ENCODE data around the gene RARS2. TPM values are rescaled to one million over a fixed set of nuclear protein-coding genes. Genes with fewer than 3 reads are reported as not detected.

RARS2 gene
- total and polyA plus RNA-seq, 2 experiments from 2014 or later = 31.8 to 38.5 TPM

DNA sequence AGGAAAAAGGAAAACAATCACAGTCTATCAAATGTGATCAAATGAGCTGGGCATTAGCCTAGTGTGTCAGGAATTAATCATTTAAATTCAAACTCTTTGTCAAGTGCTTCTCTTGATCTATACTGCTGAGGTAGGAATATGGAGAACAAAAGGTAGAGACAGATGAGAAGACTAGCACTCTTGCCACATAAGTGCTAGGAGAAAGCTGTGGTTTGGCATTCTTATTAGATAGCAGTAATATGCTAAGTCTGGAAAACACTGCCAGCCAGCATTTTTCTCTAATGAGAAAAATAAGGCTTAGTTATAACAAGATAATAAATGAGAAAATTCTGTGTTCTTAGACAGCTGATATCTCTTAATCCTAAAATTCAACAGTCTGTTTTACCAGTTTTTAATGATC is 39.1 kb upstream of the RARS2 start (continued):
- no peak for TF ChIP-seq CREB1 (CRISPR knock-in tag; IDR thresholded peaks at IDR 0.05; ENCODE audit: low read depth)
- no peak for TF ChIP-seq NANOG (IDR thresholded peaks at IDR 0.05; ENCODE audit: borderline replicate concordance)
- TF ChIP-seq ZNF114 (CRISPR knock-in tag; IDR thresholded peaks at IDR 0.05) = no peak
- TF ChIP-seq JUNB (IDR thresholded peaks at IDR 0.05; ENCODE audit: unreplicated experiment) = no peak
- no peak for TF ChIP-seq ZNF331 (CRISPR knock-in tag; IDR thresholded peaks at IDR 0.05; ENCODE audit: low read depth)
- no peak for TF ChIP-seq STAT1 (IDR thresholded peaks at IDR 0.05; ENCODE audit: unreplicated experiment)
- no peak for TF ChIP-seq EZH2phosphoT487 (IDR thresholded peaks at IDR 0.05; ENCODE audit: unreplicated experiment)
- TF ChIP-seq, protein P1, sequence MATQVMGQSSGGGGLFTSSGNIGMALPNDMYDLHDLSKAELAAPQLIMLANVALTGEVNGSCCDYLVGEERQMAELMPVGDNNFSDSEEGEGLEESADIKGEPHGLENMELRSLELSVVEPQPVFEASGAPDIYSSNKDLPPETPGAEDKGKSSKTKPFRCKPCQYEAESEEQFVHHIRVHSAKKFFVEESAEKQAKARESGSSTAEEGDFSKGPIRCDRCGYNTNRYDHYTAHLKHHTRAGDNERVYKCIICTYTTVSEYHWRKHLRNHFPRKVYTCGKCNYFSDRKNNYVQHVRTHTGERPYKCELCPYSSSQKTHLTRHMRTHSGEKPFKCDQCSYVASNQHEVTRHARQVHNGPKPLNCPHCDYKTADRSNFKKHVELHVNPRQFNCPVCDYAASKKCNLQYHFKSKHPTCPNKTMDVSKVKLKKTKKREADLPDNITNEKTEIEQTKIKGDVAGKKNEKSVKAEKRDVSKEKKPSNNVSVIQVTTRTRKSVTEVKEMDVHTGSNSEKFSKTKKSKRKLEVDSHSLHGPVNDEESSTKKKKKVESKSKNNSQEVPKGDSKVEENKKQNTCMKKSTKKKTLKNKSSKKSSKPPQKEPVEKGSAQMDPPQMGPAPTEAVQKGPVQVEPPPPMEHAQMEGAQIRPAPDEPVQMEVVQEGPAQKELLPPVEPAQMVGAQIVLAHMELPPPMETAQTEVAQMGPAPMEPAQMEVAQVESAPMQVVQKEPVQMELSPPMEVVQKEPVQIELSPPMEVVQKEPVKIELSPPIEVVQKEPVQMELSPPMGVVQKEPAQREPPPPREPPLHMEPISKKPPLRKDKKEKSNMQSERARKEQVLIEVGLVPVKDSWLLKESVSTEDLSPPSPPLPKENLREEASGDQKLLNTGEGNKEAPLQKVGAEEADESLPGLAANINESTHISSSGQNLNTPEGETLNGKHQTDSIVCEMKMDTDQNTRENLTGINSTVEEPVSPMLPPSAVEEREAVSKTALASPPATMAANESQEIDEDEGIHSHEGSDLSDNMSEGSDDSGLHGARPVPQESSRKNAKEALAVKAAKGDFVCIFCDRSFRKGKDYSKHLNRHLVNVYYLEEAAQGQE (IDR thresholded peaks at IDR 0.05; ENCODE audit: unreplicated experiment) = no peak
- TF ChIP-seq, protein P2, sequence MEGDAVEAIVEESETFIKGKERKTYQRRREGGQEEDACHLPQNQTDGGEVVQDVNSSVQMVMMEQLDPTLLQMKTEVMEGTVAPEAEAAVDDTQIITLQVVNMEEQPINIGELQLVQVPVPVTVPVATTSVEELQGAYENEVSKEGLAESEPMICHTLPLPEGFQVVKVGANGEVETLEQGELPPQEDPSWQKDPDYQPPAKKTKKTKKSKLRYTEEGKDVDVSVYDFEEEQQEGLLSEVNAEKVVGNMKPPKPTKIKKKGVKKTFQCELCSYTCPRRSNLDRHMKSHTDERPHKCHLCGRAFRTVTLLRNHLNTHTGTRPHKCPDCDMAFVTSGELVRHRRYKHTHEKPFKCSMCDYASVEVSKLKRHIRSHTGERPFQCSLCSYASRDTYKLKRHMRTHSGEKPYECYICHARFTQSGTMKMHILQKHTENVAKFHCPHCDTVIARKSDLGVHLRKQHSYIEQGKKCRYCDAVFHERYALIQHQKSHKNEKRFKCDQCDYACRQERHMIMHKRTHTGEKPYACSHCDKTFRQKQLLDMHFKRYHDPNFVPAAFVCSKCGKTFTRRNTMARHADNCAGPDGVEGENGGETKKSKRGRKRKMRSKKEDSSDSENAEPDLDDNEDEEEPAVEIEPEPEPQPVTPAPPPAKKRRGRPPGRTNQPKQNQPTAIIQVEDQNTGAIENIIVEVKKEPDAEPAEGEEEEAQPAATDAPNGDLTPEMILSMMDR (conservative IDR thresholded peaks at IDR 0.05; ENCODE audit: low read depth in 2 of 2) = no peak

DNA sequence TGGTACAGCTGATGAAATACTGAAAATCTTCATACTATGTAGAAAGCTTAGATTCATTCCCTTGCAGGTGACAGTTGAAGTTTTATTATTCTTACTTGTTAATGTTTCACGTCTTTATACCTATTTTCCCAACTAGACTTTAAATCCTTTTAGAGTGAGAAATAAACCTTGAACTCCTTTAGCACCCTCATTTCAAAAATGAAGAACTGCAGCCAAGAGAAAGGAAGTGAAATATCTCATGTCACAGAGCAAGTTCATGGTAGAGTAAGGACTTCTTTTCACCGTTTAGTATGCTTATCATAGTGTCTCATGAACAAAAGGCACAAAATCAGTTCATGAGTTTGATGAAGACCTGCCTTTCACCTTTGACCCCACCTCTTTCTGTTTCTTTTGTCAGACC is 38.6 kb upstream of the RARS2 start:
- peaks cover 39% of the 10 kb centered on the region for H3K36me3 Mint-ChIP-seq (ENCODE audit: low read depth)
- H3K9me3 Mint-ChIP-seq = no peaks in the 10 kb centered on the region
- Histone ChIP-seq H3K4me2 (no peak overlapping the region), H3K36me3 (ENCODE audit: insufficient read depth) (peaks cover 7% of the 10 kb centered on the region; the same call in 1 of the 2 replicates), H4K20me1 (replicated peaks; ENCODE audit: insufficient read depth) (no peaks in the 10 kb centered on the region), H3K79me2 (replicated peaks; ENCODE audit: insufficient read depth) (peaks cover 17% of the 10 kb centered on the region; the same call in 1 of the 2 replicates), H3F3A (replicated peaks; ENCODE audit: low read depth) (no peaks in the 10 kb centered on the region), H3K9me2 (ENCODE audit: insufficient read depth) (no peaks in the 10 kb centered on the region), H2AFZ (no peak overlapping the region), H3K4me3 (no peak overlapping the region), H3K4me1 (ENCODE audit: insufficient read depth) (no peaks in the 10 kb centered on the region), H3K27ac (ENCODE audit: low read depth) (no peak overlapping the region), H3K27me3 (ENCODE audit: insufficient read depth) (no peaks in the 10 kb centered on the region)
- no peaks in the 10 kb centered on the region for H3K27me3 Mint-ChIP-seq (ENCODE audit: insufficient read depth, low read depth, poor library complexity)
- DNase-seq (ENCODE audit: low spot score) (no peak), ATAC-seq (no peak)
- peak overlapping the region; percentile 78; the same call in 1 of the 2 replicates for H3K27ac Mint-ChIP-seq
- H3K4me3 Mint-ChIP-seq = no peak overlapping the region
- H3K4me1 Mint-ChIP-seq = peaks cover 4% of the 10 kb centered on the region; the same call in 1 of the 3 replicates
- TF ChIP-seq NANOG (IDR thresholded peaks at IDR 0.05; ENCODE audit: borderline replicate concordance) = no peak
- TF ChIP-seq EZH2phosphoT487 (IDR thresholded peaks at IDR 0.05; ENCODE audit: unreplicated experiment) = no peak
- TF ChIP-seq, protein P3, sequence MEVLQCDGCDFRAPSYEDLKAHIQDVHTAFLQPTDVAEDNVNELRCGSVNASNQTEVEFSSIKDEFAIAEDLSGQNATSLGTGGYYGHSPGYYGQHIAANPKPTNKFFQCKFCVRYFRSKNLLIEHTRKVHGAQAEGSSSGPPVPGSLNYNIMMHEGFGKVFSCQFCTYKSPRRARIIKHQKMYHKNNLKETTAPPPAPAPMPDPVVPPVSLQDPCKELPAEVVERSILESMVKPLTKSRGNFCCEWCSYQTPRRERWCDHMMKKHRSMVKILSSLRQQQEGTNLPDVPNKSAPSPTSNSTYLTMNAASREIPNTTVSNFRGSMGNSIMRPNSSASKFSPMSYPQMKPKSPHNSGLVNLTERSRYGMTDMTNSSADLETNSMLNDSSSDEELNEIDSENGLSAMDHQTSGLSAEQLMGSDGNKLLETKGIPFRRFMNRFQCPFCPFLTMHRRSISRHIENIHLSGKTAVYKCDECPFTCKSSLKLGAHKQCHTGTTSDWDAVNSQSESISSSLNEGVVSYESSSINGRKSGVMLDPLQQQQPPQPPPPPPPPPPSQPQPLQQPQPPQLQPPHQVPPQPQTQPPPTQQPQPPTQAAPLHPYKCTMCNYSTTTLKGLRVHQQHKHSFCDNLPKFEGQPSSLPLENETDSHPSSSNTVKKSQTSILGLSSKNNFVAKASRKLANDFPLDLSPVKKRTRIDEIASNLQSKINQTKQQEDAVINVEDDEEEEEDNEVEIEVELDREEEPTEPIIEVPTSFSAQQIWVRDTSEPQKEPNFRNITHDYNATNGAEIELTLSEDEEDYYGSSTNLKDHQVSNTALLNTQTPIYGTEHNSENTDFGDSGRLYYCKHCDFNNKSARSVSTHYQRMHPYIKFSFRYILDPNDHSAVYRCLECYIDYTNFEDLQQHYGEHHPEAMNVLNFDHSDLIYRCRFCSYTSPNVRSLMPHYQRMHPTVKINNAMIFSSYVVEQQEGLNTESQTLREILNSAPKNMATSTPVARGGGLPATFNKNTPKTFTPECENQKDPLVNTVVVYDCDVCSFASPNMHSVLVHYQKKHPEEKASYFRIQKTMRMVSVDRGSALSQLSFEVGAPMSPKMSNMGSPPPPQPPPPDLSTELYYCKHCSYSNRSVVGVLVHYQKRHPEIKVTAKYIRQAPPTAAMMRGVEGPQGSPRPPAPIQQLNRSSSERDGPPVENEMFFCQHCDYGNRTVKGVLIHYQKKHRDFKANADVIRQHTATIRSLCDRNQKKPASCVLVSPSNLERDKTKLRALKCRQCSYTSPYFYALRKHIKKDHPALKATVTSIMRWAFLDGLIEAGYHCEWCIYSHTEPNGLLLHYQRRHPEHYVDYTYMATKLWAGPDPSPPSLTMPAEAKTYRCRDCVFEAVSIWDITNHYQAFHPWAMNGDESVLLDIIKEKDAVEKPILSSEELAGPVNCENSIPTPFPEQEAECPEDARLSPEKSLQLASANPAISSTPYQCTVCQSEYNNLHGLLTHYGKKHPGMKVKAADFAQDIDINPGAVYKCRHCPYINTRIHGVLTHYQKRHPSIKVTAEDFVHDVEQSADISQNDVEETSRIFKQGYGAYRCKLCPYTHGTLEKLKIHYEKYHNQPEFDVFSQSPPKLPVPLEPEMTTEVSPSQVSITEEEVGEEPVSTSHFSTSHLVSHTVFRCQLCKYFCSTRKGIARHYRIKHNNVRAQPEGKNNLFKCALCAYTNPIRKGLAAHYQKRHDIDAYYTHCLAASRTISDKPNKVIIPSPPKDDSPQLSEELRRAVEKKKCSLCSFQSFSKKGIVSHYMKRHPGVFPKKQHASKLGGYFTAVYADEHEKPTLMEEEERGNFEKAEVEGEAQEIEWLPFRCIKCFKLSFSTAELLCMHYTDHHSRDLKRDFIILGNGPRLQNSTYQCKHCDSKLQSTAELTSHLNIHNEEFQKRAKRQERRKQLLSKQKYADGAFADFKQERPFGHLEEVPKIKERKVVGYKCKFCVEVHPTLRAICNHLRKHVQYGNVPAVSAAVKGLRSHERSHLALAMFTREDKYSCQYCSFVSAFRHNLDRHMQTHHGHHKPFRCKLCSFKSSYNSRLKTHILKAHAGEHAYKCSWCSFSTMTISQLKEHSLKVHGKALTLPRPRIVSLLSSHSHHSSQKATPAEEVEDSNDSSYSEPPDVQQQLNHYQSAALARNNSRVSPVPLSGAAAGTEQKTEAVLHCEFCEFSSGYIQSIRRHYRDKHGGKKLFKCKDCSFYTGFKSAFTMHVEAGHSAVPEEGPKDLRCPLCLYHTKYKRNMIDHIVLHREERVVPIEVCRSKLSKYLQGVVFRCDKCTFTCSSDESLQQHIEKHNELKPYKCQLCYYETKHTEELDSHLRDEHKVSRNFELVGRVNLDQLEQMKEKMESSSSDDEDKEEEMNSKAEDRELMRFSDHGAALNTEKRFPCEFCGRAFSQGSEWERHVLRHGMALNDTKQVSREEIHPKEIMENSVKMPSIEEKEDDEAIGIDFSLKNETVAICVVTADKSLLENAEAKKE (CRISPR knock-in tag; IDR thresholded peaks at IDR 0.05) = no peak
- TF ChIP-seq, protein P4, sequence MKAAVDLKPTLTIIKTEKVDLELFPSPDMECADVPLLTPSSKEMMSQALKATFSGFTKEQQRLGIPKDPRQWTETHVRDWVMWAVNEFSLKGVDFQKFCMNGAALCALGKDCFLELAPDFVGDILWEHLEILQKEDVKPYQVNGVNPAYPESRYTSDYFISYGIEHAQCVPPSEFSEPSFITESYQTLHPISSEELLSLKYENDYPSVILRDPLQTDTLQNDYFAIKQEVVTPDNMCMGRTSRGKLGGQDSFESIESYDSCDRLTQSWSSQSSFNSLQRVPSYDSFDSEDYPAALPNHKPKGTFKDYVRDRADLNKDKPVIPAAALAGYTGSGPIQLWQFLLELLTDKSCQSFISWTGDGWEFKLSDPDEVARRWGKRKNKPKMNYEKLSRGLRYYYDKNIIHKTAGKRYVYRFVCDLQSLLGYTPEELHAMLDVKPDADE (IDR thresholded peaks at IDR 0.05) = no peak
- no peak for TF ChIP-seq JUNB (IDR thresholded peaks at IDR 0.05; ENCODE audit: unreplicated experiment)
- TF ChIP-seq ZNF114 (CRISPR knock-in tag; IDR thresholded peaks at IDR 0.05) = no peak
